ENCODE data around the gene ATM.
"Not testable (repeated sequence)": the region's sequence is repeated elsewhere in the genome, so short reads cannot be mapped to it uniquely, and the experiment has no call there.

ATM gene

DNA sequence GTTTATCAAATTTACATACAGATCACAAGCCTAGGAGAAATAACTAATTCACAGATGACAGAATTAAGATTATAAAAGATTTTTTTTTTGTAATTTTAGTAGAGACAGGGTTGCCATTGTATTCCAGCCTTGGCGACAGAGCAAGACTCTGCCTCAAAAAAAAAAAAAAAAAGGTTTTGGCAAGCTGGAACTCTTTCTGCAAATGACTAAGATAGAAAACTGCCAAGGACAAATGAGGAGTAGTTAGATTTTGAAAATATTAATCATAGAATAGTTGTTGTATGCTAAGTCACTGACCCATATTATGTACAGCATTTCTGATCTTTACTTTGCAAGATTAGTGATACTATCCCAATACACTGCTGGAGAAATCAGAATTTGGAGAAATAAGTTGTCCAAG lies 145.3 kb downstream of the ATM start:
- no peak for DNase-seq (ENCODE audit: low read depth in 2 of 3, low spot score in 1 of 3)

DNA sequence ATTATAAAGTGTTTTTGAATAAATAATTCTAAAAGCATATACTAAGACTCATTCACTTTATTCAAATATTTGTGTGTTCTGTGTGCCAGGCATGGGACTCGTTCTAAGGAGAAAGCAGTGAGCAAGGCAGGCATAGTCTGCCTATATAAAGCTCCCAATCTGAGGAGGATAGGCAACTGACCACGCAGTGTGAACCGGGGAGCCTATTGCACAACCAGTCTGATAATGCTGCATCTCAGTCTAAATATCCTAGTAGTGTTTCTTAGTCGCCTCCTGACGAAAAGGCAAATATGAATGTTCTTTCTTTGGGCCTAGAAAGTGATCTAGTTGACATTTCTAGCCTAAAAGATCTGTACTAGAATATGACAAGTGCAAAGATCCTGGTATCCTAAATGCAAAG lies 146.2 kb downstream of the ATM start:
- no peak for DNase-seq (ENCODE audit: low read depth in 2 of 3, low spot score in 1 of 3)

DNA sequence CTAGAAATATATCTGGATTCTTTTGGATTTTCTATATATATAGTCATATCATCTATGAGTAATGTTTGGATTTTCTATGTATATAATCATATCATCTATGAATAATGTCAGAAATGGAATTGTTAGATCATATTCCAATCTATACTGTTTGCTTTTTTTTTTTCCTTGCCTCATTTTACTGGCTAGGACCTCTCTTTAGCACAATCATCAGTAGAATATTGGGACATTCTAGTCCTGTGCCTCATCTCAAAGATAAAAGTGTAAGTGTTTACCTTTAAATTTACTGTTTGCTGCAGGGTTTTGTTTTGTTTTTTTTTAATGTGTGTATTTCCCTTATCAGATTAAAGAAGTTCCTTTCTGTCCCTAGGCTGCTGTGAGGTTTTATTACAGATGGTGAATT lies 147.4 kb downstream of the ATM start:
- no peak for DNase-seq (ENCODE audit: low read depth in 2 of 3, low spot score in 1 of 3)

DNA sequence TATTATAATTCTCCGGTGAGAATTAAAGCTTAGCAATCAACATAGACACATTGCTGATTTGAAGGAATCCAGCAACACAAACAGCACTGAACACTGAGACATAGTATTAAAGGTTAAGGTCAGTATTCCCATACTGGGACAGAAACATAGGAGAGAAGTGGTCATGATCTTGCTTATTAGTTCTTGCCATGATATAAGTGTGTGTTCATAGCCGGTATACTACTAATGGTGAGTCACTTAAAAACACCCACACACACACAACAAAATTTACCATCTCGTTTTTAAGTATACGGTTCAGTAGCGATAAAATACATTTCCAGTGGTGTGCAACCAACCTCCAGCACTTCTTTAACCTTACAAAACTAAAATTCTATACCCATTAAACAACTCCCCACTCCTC lies 148.1 kb downstream of the ATM start:
- DNase-seq (ENCODE audit: low read depth in 2 of 3, low spot score in 1 of 3): no peak

DNA sequence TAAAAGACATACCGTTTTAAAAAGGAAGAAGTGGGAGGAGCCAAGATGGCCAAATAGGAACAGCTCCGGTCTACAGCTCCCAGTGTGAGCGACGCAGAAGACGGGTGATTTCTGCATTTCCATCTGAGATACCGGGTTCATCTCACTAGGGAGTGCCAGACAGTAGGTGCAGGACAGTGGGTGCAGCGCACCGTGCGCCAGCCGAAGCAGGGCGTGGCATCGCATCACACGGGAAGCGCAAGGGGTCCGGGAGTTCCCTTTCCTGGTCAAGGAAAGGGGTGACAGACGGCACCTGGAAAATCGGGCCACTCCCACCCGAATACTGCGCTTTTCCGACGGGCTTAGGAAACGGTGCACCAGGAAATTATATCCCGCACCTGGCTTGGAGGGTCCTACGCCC lies 150.6 kb downstream of the ATM start:
- DNase-seq (ENCODE audit: low read depth in 2 of 3, low spot score in 1 of 3): not testable (repeated sequence)

DNA sequence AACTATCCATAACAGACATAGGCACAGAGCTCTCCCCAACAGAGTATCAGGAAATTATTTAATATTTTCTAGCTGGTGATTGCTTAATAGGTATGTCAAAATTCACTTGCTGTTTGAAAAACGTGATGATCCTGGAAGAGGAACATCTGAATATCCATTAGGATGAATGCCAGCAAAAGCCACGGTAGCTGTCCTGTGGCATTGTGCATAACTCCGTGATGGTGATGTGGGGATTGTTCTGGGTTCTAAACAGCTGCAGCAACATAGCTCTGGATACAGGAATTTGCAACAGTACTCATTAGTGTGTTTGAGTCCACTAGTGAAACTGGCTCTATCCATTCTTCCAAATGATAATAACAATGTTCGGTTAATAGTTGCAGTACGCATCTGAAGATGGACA lies 165.7 kb downstream of the ATM start:
- no peak for DNase-seq (ENCODE audit: low read depth in 2 of 3, low spot score in 1 of 3)

DNA sequence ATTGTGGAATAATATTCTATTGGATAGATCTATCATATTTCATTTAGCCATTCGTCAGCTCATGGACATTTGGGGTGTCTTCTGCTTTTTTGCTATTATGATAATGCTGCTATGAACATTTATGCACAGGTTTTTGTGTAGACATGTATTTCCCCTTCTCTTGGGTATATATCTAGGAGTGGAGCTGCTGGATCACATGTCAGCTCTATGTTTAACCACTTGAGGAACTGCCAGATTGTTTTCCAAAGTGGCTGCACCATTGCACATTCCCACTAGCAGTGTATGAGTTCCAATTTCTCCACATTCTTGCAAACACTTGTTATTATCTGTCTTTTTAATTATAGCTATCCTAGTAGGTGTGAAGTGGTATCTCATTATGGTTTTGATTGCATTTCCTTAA lies 169.5 kb downstream of the ATM start:
- DNase-seq (ENCODE audit: low read depth in 2 of 3, low spot score in 1 of 3): no peak

DNA sequence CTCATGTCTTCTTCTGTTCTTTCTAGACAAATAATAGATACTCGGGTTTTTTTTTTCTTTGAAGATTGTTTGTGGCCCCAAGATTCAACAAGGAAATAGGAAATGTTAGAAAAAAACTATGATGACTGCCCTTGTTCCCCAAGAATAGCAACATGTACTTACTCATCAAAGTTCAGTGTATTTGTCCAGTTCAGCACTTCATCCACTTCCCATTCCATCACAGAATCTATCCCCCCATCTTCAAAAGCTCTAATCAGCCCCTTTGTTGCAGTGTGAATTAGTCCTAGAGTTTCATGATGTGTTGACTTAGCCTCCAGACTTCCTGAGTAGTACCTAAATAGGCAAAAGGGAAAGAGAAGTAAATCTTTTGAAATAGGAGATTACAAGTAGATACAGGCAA lies 170.2 kb downstream of the ATM start:
- no peak for DNase-seq (ENCODE audit: low read depth in 2 of 3, low spot score in 1 of 3)

DNA sequence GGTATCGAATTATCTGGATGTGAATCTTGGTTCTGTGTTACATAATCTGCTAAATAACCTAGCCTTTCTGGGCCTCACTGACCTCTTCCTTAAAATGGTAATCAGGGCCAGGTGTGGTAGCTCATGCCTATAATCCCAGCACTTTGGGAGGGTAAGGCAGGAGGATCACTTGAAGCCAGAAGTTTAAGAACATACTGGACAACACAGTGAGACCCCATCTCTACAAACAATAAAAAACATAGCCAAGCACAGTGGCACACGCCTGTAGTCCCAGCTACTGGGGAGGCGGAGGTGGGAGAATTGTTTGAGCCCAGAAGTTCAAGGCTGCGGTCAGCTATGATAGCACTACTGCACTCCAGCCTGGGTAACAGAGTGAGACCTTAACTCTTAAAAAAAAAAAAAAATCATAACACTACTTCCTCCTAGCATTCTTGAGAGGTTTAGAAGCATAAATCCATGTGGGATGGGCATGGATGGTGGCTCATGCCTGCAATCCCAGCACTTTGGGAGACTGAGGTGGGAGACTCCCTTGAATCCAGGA lies 171.9 kb downstream of the ATM start:
- no peak for DNase-seq (ENCODE audit: low read depth in 2 of 3, low spot score in 1 of 3)

DNA sequence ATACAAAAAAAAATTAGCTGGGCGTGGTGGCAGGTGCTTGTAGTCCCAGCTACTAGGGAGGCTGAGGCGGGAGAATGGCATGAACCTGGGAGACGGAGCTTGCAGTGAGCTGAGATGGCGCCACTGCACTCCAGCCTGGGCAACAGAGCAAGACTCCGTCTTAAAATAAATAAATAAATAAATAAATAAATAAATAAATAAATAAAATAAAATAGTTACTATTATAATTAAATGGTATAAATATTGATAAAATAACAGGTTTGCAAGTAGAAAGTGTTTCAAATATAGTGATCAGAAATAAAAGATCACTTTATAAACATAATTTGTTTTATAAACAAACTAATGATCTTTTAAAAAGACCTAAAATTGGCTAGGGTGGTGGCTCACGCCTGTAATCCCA lies 173.8 kb downstream of the ATM start:
- not testable (repeated sequence) for DNase-seq (ENCODE audit: low read depth in 2 of 3, low spot score in 1 of 3)

DNA sequence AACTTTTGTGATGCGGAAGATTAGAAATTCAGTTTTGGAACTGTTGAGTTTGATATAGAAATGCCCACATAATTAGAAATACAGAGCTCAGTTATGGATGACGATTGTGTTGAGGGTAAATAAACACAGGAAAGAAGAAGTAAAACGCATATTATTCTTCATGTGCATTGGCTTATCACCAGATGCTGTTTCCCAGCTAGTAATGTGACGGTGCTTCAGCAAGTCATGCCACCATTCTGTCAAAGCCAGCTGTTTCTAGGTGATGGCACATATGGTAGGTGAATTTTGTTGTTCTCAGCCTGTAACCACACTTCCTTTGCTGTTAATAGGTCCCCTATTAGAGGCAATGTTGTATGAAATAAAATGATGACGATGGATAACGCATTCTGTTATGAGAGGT lies 175.6 kb downstream of the ATM start:
- DNase-seq (ENCODE audit: low read depth in 2 of 3, low spot score in 1 of 3): no peak

DNA sequence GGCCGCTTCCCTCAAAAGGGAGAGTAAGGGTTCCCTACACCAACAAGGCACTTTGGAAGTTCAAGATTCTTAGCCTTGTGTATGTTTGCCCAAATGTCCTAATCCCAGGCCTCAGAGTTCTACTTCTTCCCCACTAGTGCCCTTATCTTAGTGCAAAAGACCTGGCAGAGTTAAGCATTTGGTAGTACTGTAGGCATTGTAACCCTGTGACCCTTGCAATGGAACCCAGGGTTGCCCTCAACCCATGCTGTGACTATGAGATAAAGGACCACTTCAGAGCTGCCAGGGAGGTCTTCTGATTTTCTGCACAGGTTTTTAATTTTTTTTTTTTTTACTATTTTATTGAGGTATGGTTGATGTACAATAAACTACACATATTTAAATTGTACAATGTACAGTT lies 179.4 kb downstream of the ATM start:
- DNase-seq (ENCODE audit: low read depth in 2 of 3, low spot score in 1 of 3): no peak

DNA sequence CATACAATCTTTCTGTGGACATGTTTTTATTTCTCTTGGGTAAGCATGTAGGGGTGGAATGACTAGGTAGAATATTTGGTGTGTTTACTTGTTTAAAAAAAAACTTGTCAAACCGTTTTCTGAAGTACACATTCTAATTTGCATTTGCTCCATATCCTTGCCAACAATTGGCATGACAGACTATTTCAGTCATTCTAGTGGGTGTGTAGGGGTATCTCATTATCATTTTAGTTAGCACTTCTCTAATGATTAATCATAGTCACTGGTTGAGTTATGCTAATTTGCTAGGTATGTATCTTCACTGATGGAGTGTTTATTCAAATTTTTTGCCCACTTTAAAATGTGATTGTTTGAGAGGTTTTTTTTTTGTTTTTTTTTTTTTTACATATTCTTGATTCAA lies 180.2 kb downstream of the ATM start:
- no peak for DNase-seq (ENCODE audit: low read depth in 2 of 3, low spot score in 1 of 3)

DNA sequence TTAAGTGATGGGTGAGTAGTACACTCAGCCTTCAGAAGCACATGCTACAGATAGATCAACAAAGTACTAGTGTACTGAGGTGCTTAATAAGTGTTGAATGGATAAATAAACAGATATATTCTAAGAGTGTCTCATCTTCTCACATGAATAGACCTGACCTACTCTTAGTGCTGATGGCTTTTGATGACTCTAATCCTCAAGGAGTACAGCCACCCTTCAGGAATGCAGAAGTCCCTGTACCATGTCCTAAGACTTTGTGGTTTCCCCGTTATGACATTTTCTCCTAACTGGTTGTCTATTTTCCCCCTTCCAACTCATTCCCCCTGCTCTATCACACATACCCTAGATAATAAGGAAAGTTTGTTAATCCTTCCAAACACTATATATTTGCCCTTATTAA lies 182.8 kb downstream of the ATM start:
- DNase-seq (ENCODE audit: low read depth in 2 of 3, low spot score in 1 of 3): no peak

DNA sequence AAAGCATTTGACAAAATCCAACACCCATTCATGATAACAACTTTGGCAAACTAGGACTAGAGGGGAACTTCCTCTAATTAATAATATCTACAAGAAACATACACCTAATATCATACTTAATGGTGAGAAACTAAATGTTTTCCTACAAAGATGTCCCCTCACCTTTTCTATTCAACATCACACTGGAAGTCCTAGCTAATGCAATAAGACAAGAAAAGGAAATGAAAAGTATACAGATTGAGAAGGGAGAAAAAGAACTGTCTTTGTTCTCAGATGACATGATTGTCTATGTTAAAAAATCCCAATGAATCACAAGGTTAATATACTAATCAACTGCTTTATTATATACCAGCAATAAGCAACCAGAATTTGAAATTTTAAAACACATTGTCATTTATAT lies 192.1 kb downstream of the ATM start:
- no peak for DNase-seq (ENCODE audit: low read depth in 2 of 3, low spot score in 1 of 3)

DNA sequence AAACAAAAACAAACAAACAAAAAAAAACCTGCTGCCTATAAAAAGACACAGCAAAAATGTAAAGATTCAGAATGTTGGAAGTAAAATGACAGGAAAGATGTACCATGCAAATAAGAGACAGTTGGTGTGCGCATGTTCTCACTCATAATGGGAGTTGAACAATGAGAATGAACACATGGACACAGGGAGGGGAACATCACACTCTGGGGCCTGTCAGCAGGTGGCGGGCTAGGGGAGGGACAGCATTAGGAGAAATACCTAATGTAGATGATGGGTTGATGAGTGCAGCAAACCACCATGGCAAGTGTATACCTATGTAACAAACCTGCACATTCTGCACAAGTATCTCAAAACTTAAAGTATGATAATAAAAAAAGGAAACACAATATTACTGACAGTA lies 194.7 kb downstream of the ATM start:
- DNase-seq (ENCODE audit: low read depth in 2 of 3, low spot score in 1 of 3): peak in 1 of 3 donors; percentile 7

Measured in stimulated activated CD4-positive, alpha-beta T cell treated with anti-CD3 and anti-CD28 coated beads, Interleukin-12 subunit alpha, Interleukin-12 subunit beta, amount 100 ng/mL, for 48 hours (primary cell).